B cell (primary cell): ENCODE measurements around the gene VKORC1L1.

Experiments used
- EZH2 ChIP-seq: IDR thresholded peaks from 2 replicates; pipeline ENCODE4 v1.6.1; 2012; ENCODE audit warnings: borderline replicate concordance, low read depth, mild to moderate bottlenecking, moderate library complexity, low read length; ENCODE audit not compliant: insufficient read depth, poor library complexity, severe bottlenecking
- TF ChIP-seq, protein P1 (sequence below): fragments of 200-600 bp; IDR thresholded peaks from one replicate; pipeline ENCODE4 v1.8.0; 2022; ENCODE audit warnings: antibody characterized with exemption, mild to moderate bottlenecking

DNA sequence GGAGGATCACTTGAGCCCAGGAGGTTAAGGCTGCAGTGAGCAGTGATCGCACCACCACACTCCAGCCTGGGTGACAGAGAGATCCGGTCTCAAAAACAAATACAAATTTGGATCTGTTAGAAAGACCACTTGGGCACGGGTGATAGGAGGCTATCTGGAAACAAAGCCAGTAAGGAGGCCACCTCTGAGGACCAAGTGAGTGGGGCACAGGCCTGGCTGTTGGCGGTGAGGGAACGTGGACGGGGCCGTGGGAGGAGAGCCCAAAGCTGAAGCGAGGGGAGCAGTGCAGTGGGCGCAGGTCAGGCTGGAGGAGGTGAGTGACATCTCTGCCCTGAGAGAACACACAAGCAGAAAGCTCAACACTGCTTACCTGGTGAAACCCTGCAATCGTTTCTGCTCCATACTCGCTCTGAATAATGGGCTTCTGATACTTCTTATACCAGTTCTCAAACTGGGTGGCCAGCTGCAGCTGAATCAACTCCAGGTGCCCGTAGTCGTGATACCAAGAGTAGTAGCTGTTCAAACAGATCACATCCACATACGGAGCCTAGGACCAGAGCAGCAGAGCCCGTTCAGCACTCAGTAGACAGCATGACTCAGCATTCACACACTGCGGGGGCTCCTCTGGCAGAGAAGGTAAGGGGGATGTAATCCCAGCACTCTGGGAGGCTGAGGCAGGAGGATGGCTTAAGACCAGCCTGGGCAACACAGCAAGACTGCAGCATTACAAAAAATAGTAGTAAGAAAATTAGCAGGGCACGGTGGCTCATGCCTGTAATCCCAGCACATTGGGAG lies 94.7 kb downstream of the VKORC1L1 start:
- TF ChIP-seq, protein P1, sequence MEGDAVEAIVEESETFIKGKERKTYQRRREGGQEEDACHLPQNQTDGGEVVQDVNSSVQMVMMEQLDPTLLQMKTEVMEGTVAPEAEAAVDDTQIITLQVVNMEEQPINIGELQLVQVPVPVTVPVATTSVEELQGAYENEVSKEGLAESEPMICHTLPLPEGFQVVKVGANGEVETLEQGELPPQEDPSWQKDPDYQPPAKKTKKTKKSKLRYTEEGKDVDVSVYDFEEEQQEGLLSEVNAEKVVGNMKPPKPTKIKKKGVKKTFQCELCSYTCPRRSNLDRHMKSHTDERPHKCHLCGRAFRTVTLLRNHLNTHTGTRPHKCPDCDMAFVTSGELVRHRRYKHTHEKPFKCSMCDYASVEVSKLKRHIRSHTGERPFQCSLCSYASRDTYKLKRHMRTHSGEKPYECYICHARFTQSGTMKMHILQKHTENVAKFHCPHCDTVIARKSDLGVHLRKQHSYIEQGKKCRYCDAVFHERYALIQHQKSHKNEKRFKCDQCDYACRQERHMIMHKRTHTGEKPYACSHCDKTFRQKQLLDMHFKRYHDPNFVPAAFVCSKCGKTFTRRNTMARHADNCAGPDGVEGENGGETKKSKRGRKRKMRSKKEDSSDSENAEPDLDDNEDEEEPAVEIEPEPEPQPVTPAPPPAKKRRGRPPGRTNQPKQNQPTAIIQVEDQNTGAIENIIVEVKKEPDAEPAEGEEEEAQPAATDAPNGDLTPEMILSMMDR: no peak
- no peak for TF ChIP-seq EZH2
